Measurements from ENCODE around the gene SLC25A10.

Gene SLC25A10

GRCh38 chr17:81705518-81706231 is 6.4 kb upstream of the SLC25A10 start:
- no peak for DNase-seq (ENCODE audit: low read depth in 2 of 2, low spot score in 1 of 2)

- no peak for DNase-seq (ENCODE audit: low read depth in 2 of 2, low spot score in 1 of 2)
These were observed 5.9 kb upstream of the SLC25A10 start for GRCh38 chr17:81706232-81706611.

GRCh38 chr17:81706757-81707624 is 5.1 kb upstream of the SLC25A10 start:
- DNase-seq (ENCODE audit: low read depth in 2 of 2, low spot score in 1 of 2), result no peak

GRCh38 chr17:81707725-81708646 is 4.1 kb upstream of the SLC25A10 start:
- DNase-seq (ENCODE audit: low read depth in 2 of 2, low spot score in 1 of 2), result no peak

- DNase-seq (ENCODE audit: low read depth in 2 of 2, low spot score in 1 of 2), result no peak
These were observed 3.3 kb upstream of the SLC25A10 start for GRCh38 chr17:81708739-81709185.

- DNase-seq (ENCODE audit: low read depth in 2 of 2, low spot score in 1 of 2), result no peak
These were observed 1.4 kb upstream of the SLC25A10 start for GRCh38 chr17:81710514-81711308.

GRCh38 chr17:81712468-81713003 is 452 bp downstream of the SLC25A10 start:
- no peak for DNase-seq (ENCODE audit: low read depth in 2 of 2, low spot score in 1 of 2)

- no peak for DNase-seq (ENCODE audit: low read depth in 2 of 2, low spot score in 1 of 2)
These were observed 996 bp downstream of the SLC25A10 start for GRCh38 chr17:81713004-81713555.

- no peak for DNase-seq (ENCODE audit: low read depth in 2 of 2, low spot score in 1 of 2)
These were observed 1.7 kb downstream of the SLC25A10 start for GRCh38 chr17:81713556-81714411.

GRCh38 chr17:81714412-81715106 is 2.5 kb downstream of the SLC25A10 start:
- DNase-seq (ENCODE audit: low read depth in 2 of 2, low spot score in 1 of 2), result no peak

- DNase-seq (ENCODE audit: low read depth in 2 of 2, low spot score in 1 of 2), result no peak
These were observed 3.2 kb downstream of the SLC25A10 start for GRCh38 chr17:81715107-81715871.

GRCh38 chr17:81715872-81716673 is 4.0 kb downstream of the SLC25A10 start:
- no peak for DNase-seq (ENCODE audit: low read depth in 2 of 2, low spot score in 1 of 2)

GRCh38 chr17:81716674-81716996 is 4.6 kb downstream of the SLC25A10 start:
- DNase-seq (ENCODE audit: low read depth in 2 of 2, low spot score in 1 of 2), result no peak

GRCh38 chr17:81717049-81717765 is 5.1 kb downstream of the SLC25A10 start:
- DNase-seq (ENCODE audit: low read depth in 2 of 2, low spot score in 1 of 2), result no peak

- DNase-seq (ENCODE audit: low read depth in 2 of 2, low spot score in 1 of 2), result no peak
These were observed 5.6 kb downstream of the SLC25A10 start for GRCh38 chr17:81717766-81718089.
